HepG2 (cell line): Measurements from ENCODE around the gene RHBDF2. TPM values are rescaled to one million over a fixed set of nuclear protein-coding genes. Genes with fewer than 3 reads are reported as not detected.

ENCODE experiments used
- ATAC-seq: fragments of 200-7000 bp; cut with Tn5 transposase; 3 replicates; pipeline ENCODE4 v1.9.1; 2020; ENCODE audit warnings: mild to moderate bottlenecking, moderate library complexity
- BruUV-seq: library from RNA; stranded (reverse); fragments of 400-500 nt; replicated peaks from 2 replicates; lab custom pipeline; 2021; lab: Mats Ljungman, UMichigan
- CTCF ChIA-PET: fragments of 300-600 bp; formaldehyde crosslinking; extraction: SDS; loops from one replicate; lab custom pipeline; 2021; ENCODE audit warnings: low total read pairs, inconsistent platforms, low intra/inter-chr PET ratio; lab: Yijun Ruan, JAX
- POLR2A ChIA-PET: fragments of 350-600 bp; sonication (Branson Sonifier 250); formaldehyde crosslinking; loops from one replicate; lab custom pipeline; 2020; ENCODE audit warnings: antibody characterized with exemption, inconsistent platforms; lab: Yijun Ruan, JAX
- DNase-seq: peaks from one replicate; pipeline ENCODE4 v3.0.0-alpha.2; 2015; ENCODE audit warnings: low spot score
- FAIRE-seq: peaks from 3 replicates; lab custom pipeline; 2011; peaks lifted over from hg19 to GRCh38; lab: Jason Lieb, UNC
- H2AFZ ChIP-seq: one replicate; pipeline ENCODE4 v1.6.1; 2011; ENCODE audit warnings: low read length, inconsistent platforms
- H3K27ac ChIP-seq: fragments of 300-600 bp; 3 replicates; pipeline ENCODE4 v1.8.0; 2011; ENCODE audit warnings: mixed run types, mild to moderate bottlenecking, mixed read lengths, low read length, inconsistent platforms; ENCODE audit not compliant: insufficient read depth; ENCODE audit errors: extremely low read length
- H3K27me3 ChIP-seq, 2 experiments: fragments of 200-600 bp in 1 of 2; 2 replicates in 1 of 2; 3 replicates in 1 of 2; pipeline versions ENCODE4 v1.6.0 to v1.8.0; 2011; ENCODE audit warnings: low read length in 2 of 2, mild to moderate bottlenecking in 2 of 2, moderate library complexity in 2 of 2, inconsistent platforms in 1 of 2; ENCODE audit not compliant: insufficient read depth in 2 of 2, control insufficient read depth in 1 of 2
- H3K36me3 ChIP-seq, 2 experiments: fragments of 200-600 bp in 1 of 2; replicated peaks in 1 of 2; 2 replicates in 1 of 2; 3 replicates in 1 of 2; pipeline versions ENCODE4 v1.5.1 to v1.8.0; 2011; ENCODE audit warnings: low read length in 2 of 2, inconsistent platforms in 1 of 2; ENCODE audit not compliant: insufficient read depth in 2 of 2, control insufficient read depth in 1 of 2
- H3K4me1 ChIP-seq: 2 replicates; pipeline ENCODE4 v1.5.1; 2012; ENCODE audit warnings: low read length, inconsistent platforms; ENCODE audit not compliant: insufficient read depth
- H3K4me2 ChIP-seq: 2 replicates; pipeline ENCODE4 v1.6.0; 2011; ENCODE audit warnings: low read depth, low read length, inconsistent platforms
- H3K4me3 ChIP-seq, 3 experiments: fragments of 200-600 bp in 1 of 3; sonication (generic), shearing (Covaris generic) in 1 of 3; replicated peaks in 1 of 3; 2 replicates each; pipeline ENCODE4 v1.5.1; 2011 to 2016; ENCODE audit warnings: low read length in 3 of 3, inconsistent platforms in 2 of 3, low read depth in 2 of 3, mild to moderate bottlenecking in 2 of 3, control low read depth in 1 of 3, mixed read lengths in 1 of 3; ENCODE audit not compliant: insufficient read depth in 1 of 3
- H3K79me2 ChIP-seq: one replicate; pipeline ENCODE4 v1.6.1; 2011; ENCODE audit warnings: low read length, inconsistent platforms; ENCODE audit not compliant: insufficient read depth
- H3K9ac ChIP-seq: 2 replicates; pipeline ENCODE4 v1.6.0; 2011; ENCODE audit warnings: mild to moderate bottlenecking, low read depth, low read length, inconsistent platforms; ENCODE audit not compliant: insufficient read depth
- H3K9me3 ChIP-seq: 2 replicates; pipeline ENCODE4 v1.5.1; 2012; ENCODE audit warnings: mild to moderate bottlenecking, low read length
- H4K20me1 ChIP-seq: 2 replicates; pipeline ENCODE4 v1.6.0; 2011; ENCODE audit warnings: inconsistent platforms, mild to moderate bottlenecking, low read length, moderate library complexity; ENCODE audit not compliant: insufficient read depth
- BRF2 ChIP-seq: sonication (generic); formaldehyde crosslinking; IDR thresholded peaks from 2 replicates; pipeline ENCODE4 v1.8.1; 2022; ENCODE audit warnings: mild to moderate bottlenecking, missing genetic modification reagents
- FIP1L1 ChIP-seq: fragments of 200-400 bp; formaldehyde crosslinking; IDR thresholded peaks from 2 replicates; pipeline ENCODE4 v1.6.1; 2018; ENCODE audit warnings: low read depth, mild to moderate bottlenecking, low read length, moderate library complexity, borderline replicate concordance; ENCODE audit not compliant: insufficient read depth
- HOXD1 ChIP-seq: sonication (generic); formaldehyde crosslinking; IDR thresholded peaks from 2 replicates; pipeline ENCODE4 v1.5.0; 2020; ENCODE audit warnings: missing genetic modification reagents
- KLF16 ChIP-seq, 2 experiments: sonication (generic) in 1 of 2; formaldehyde crosslinking in 1 of 2; IDR thresholded peaks; 2 replicates each; pipeline versions ENCODE4 v1.6.1 to v1.8.0; 2016 to 2023; ENCODE audit warnings: missing genetic modification reagents in 2 of 2, missing compliant biosample characterization in 1 of 2
- NRL ChIP-seq: sonication (generic); formaldehyde crosslinking; IDR thresholded peaks from 2 replicates; pipeline ENCODE4 v1.5.0; 2020; ENCODE audit warnings: missing genetic modification reagents, mild to moderate bottlenecking, moderate library complexity, borderline replicate concordance
- PAXIP1 ChIP-seq: sonication (generic); formaldehyde crosslinking; conservative IDR thresholded peaks from 2 replicates; pipeline ENCODE4 v1.4.0; 2020; ENCODE audit warnings: mild to moderate bottlenecking, missing genetic modification reagents, moderate library complexity
- SMAD9 ChIP-seq: sonication (generic); formaldehyde crosslinking; IDR thresholded peaks from 2 replicates; pipeline ENCODE4 v1.5.1; 2020; ENCODE audit warnings: mild to moderate bottlenecking, missing genetic modification reagents
- SOX13 ChIP-seq, 3 experiments: fragments of 450-650 bp in 1 of 3; sonication (generic) in 1 of 3; formaldehyde crosslinking in 1 of 3; IDR thresholded peaks in 2 of 3; conservative IDR thresholded peaks in 1 of 3; 2 replicates each; pipeline versions ENCODE4 v1.5.0 to v1.6.1; 2016 to 2020; ENCODE audit warnings: antibody characterized with exemption in 1 of 3, mild to moderate bottlenecking in 1 of 3, missing compliant biosample characterization in 1 of 3, missing genetic modification reagents in 1 of 3, moderate library complexity in 1 of 3
- ZNF607 ChIP-seq: sonication (generic); formaldehyde crosslinking; IDR thresholded peaks from 2 replicates; pipeline ENCODE4 v1.5.1; 2020; ENCODE audit warnings: missing genetic modification reagents, mild to moderate bottlenecking, borderline replicate concordance
- WGBS: methylation state at CpG from one replicate; pipeline ENCODE4 v1.1.6; 2017; ENCODE audit warnings: low lambda C conversion rate; 5-methylcytosine and 5-hydroxymethylcytosine counted together
- in situ Hi-C: cut with HindIII; loops from 2 replicates; pipeline ENCODE4 v1.10.0; 2017; ENCODE audit warnings: low pct_unique_long_range_greater_than_20kb; ENCODE audit not compliant: extremely low pct_ligation_motif_present
- intact Hi-C: fragments of 100-400 bp; cut with micrococcal nuclease; formaldehyde crosslinking; loops from one replicate; pipeline ENCODE4 v1.10.0; 2022; ENCODE audit not compliant: unreplicated experiment
- polyA plus RNA-seq, 8 experiments: library from polyadenylated mRNA; depleted of rRNA in 3 of 8; stranded (reverse) in 7 of 8; unstranded in 1 of 8; fragments of >200 nt; fragmentation: Illumina TruSeq in 4 of 8; extraction: Trizol in 4 of 8; gene quantifications; 2 replicates each; pipeline versions ENCODE4 v1.2.1 to v1.2.3, GENCODE V29; 2011 to 2016; ENCODE audit warnings: low read depth in 4 of 8, missing spikeins in 1 of 8, mixed read lengths in 1 of 8; ENCODE audit not compliant: insufficient read depth in 1 of 8
- total RNA-seq, 5 experiments: library from RNA; depleted of rRNA; stranded (reverse); fragments of >200 nt; fragmentation: Illumina TruSeq; extraction: Trizol; gene quantifications; 2 replicates each; pipeline ENCODE4 v1.2.3, GENCODE V29; 2016; ENCODE audit warnings: low read depth in 1 of 5
- TF ChIP-seq, protein P1 (sequence below), 2 experiments: fragments of 450-650 bp in 1 of 2; sonication (generic) in 1 of 2; formaldehyde crosslinking; IDR thresholded peaks; 2 replicates each; pipeline versions ENCODE4 v1.5.0 to v1.8.0; 2020 to 2022; ENCODE audit warnings: mild to moderate bottlenecking in 1 of 2, missing genetic modification reagents in 1 of 2
- TF ChIP-seq, protein P2 (sequence below): sonication (generic); formaldehyde crosslinking; IDR thresholded peaks from 2 replicates; pipeline ENCODE4 v1.5.1; 2020; ENCODE audit warnings: missing genetic modification reagents, mild to moderate bottlenecking, borderline replicate concordance

Gene RHBDF2
- total and polyA plus RNA-seq, 2 of the 13 experiments (the other 11 are each of a cell fraction or from before 2014, with no cell fraction given): 7.8 to 24.2 TPM

GRCh38 chr17:76469076-76469990, 31.9 kb downstream of the RHBDF2 start (continued):
- TF ChIP-seq, protein P1, sequence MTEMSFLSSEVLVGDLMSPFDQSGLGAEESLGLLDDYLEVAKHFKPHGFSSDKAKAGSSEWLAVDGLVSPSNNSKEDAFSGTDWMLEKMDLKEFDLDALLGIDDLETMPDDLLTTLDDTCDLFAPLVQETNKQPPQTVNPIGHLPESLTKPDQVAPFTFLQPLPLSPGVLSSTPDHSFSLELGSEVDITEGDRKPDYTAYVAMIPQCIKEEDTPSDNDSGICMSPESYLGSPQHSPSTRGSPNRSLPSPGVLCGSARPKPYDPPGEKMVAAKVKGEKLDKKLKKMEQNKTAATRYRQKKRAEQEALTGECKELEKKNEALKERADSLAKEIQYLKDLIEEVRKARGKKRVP (CRISPR knock-in tag; IDR thresholded peaks at IDR 0.05): no peak
- TF ChIP-seq SOX13 (IDR thresholded peaks at IDR 0.05) (no peak), SOX13 (CRISPR knock-in tag; conservative IDR thresholded peaks at IDR 0.05 in 1 of 2, IDR thresholded peaks at IDR 0.05 in 1 of 2) (no peak), BRF2 (CRISPR knock-in tag) (no peak), KLF16 (CRISPR knock-in tag; IDR thresholded peaks at IDR 0.05) (no peak)

- BruUV-seq: no TSS peak
- no peak overlapping the region for H3K4me3 ChIP-seq
- WGBS: 78% methylated on average over 5 of the region's 14 CpGs
- H3K4me2 ChIP-seq: no peak overlapping the region
- H3K27me3 ChIP-seq: peaks cover 0 to 9% of the 10 kb centered on the region in 2 experiments; a peak in 2 of 5 replicates
- in situ Hi-C loops: loop anchor here (5.0 kb wide), 1 partner anchor 39 kb away; no protein-coding TSS in a partner anchor
- CTCF ChIA-PET: interaction anchor here (4.0 kb wide), 1 partner anchor 37 kb away, joined by 86 read pairs; no protein-coding TSS in a partner anchor
- H3K9ac ChIP-seq: no peak overlapping the region
- no peak overlapping the region for H2AFZ ChIP-seq
- H3K36me3 ChIP-seq: peaks cover 0 to 6% of the 10 kb centered on the region in 2 experiments; a peak in 1 of 5 replicates
- no peak for ATAC-seq
- no peaks in the 10 kb centered on the region for H3K9me3 ChIP-seq
- H3K4me1 ChIP-seq: peaks cover 36% of the 10 kb centered on the region
- no peaks in the 10 kb centered on the region for H4K20me1 ChIP-seq
- no peaks in the 10 kb centered on the region for H3K79me2 ChIP-seq
- intact Hi-C loops: no loop called here
- H3K27ac ChIP-seq: no peak overlapping the region
- POLR2A ChIA-PET: interaction anchor here (2.7 kb wide), 1 partner anchor 31 kb away, joined by 31 read pairs; the partner anchor contains the start of gene RHBDF2
- DNase-seq: no peak
- FAIRE-seq: no peak
- no peak for TF ChIP-seq FIP1L1
- TF ChIP-seq, protein P2, sequence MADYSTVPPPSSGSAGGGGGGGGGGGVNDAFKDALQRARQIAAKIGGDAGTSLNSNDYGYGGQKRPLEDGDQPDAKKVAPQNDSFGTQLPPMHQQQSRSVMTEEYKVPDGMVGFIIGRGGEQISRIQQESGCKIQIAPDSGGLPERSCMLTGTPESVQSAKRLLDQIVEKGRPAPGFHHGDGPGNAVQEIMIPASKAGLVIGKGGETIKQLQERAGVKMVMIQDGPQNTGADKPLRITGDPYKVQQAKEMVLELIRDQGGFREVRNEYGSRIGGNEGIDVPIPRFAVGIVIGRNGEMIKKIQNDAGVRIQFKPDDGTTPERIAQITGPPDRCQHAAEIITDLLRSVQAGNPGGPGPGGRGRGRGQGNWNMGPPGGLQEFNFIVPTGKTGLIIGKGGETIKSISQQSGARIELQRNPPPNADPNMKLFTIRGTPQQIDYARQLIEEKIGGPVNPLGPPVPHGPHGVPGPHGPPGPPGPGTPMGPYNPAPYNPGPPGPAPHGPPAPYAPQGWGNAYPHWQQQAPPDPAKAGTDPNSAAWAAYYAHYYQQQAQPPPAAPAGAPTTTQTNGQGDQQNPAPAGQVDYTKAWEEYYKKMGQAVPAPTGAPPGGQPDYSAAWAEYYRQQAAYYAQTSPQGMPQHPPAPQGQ (CRISPR knock-in tag): no peak
- TF ChIP-seq PAXIP1: no peak
- no peak for TF ChIP-seq HOXD1 (CRISPR knock-in tag)
- TF ChIP-seq SMAD9 (CRISPR knock-in tag): no peak
- no peak for TF ChIP-seq NRL (CRISPR knock-in tag)
- no peak for TF ChIP-seq ZNF607 (CRISPR knock-in tag)
Observed at GRCh38 chr17:76468634-76469010, 32.6 kb downstream of the RHBDF2 start.
